Measurements from ENCODE around the gene NTF4.
A peak's percentile ranks its signal among the peaks of the same experiment; 100 is the strongest.
"Not testable (repeated sequence)": the region's sequence is repeated elsewhere in the genome, so short reads cannot be mapped to it uniquely, and the experiment has no call there.

DNA sequence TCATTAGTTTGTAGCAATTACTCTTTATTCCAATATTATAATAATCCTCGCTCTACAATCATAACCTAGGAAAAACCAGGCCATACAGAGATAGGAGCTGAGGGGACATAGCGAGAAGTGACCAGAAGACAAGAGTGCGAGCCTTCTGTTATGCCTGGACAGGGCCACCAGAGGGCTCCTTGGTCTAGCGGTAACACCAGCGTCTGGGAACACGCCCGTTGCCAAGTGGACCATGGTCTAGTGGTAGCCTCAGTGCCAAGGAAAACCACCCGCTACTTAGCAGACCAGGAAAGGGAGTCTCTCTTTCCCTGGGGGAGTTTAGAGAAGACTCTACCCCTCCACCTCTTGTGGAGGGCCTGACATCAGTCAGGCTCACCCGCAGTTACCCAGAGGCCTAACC is 10.3 kb upstream of the NTF4 start:
- TF ChIP-seq, protein P1, sequence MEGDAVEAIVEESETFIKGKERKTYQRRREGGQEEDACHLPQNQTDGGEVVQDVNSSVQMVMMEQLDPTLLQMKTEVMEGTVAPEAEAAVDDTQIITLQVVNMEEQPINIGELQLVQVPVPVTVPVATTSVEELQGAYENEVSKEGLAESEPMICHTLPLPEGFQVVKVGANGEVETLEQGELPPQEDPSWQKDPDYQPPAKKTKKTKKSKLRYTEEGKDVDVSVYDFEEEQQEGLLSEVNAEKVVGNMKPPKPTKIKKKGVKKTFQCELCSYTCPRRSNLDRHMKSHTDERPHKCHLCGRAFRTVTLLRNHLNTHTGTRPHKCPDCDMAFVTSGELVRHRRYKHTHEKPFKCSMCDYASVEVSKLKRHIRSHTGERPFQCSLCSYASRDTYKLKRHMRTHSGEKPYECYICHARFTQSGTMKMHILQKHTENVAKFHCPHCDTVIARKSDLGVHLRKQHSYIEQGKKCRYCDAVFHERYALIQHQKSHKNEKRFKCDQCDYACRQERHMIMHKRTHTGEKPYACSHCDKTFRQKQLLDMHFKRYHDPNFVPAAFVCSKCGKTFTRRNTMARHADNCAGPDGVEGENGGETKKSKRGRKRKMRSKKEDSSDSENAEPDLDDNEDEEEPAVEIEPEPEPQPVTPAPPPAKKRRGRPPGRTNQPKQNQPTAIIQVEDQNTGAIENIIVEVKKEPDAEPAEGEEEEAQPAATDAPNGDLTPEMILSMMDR (conservative IDR thresholded peaks at IDR 0.05; ENCODE audit: low read depth, low read length): peak; percentile 40; the same call in 1 of the 2 replicates
- not testable (repeated sequence) for TF ChIP-seq EZH2 (IDR thresholded peaks at IDR 0.05; ENCODE audit: low read length, unreplicated experiment); EZH2phosphoT487 (IDR thresholded peaks at IDR 0.05; ENCODE audit: borderline replicate concordance, low read length)

Measured in PC-3 (cell line).